Mononuclear cell (primary cell): ENCODE results near the gene TTC16. TPM values are rescaled to one million over a fixed set of nuclear protein-coding genes. Genes with fewer than 3 reads are reported as not detected.

ENCODE experiments used
- H3K27me3 ChIP-seq: 2 replicates; pipeline ENCODE4 v1.6.0; 2011; ENCODE audit warnings: low read length, control low read depth; ENCODE audit not compliant: insufficient read depth
- H3K4me1 ChIP-seq: 2 replicates; pipeline ENCODE4 v1.5.1; 2011; ENCODE audit warnings: mild to moderate bottlenecking, low read length, control low read depth; ENCODE audit not compliant: insufficient read depth
- H3K4me3 ChIP-seq: 2 replicates; pipeline ENCODE4 v1.5.1; 2011; ENCODE audit warnings: mild to moderate bottlenecking, low read length, moderate library complexity
- H3K9me3 ChIP-seq: 2 replicates; pipeline ENCODE4 v1.5.1; 2011; ENCODE audit warnings: low read depth, mild to moderate bottlenecking, control low read depth, low read length
- total RNA-seq: library from RNA; depleted of rRNA; stranded (reverse); fragments of >200 nt; gene quantifications from one replicate; pipeline ENCODE4 v1.2.3, GENCODE V29; 2012

The TTC16 gene
- total RNA-seq, 1 donor = 1.9 TPM

- Histone ChIP-seq H3K4me3 (no peak overlapping the region), H3K4me1 (no peaks in the 10 kb centered on the region), H3K9me3 (no peaks in the 10 kb centered on the region), H3K27me3 (no peaks in the 10 kb centered on the region)
These were observed 26.4 kb upstream of the TTC16 start for GRCh38 chr9:127689329-127690000.

- Histone ChIP-seq H3K4me3 (no peak overlapping the region), H3K27me3 (no peaks in the 10 kb centered on the region), H3K9me3 (no peaks in the 10 kb centered on the region), H3K4me1 (no peaks in the 10 kb centered on the region)
These were observed 25.1 kb upstream of the TTC16 start for GRCh38 chr9:127690735-127691134.

GRCh38 chr9:127692071-127692470 is 23.8 kb upstream of the TTC16 start:
- Histone ChIP-seq H3K27me3 (no peaks in the 10 kb centered on the region), H3K4me3 (no peak overlapping the region), H3K4me1 (no peaks in the 10 kb centered on the region), H3K9me3 (no peaks in the 10 kb centered on the region)

- no peaks in the 10 kb centered on the region for H3K4me1 ChIP-seq
- no peaks in the 10 kb centered on the region for H3K27me3 ChIP-seq
- no peaks in the 10 kb centered on the region for H3K9me3 ChIP-seq
- H3K4me3 ChIP-seq = no peak overlapping the region
These were observed 22.7 kb upstream of the TTC16 start for GRCh38 chr9:127693143-127693542.

GRCh38 chr9:127693697-127694096 is 22.2 kb upstream of the TTC16 start:
- no peaks in the 10 kb centered on the region for H3K4me1 ChIP-seq

GRCh38 chr9:127694890-127695720 is 20.8 kb upstream of the TTC16 start:
- Histone ChIP-seq H3K9me3 (no peaks in the 10 kb centered on the region), H3K4me3 (no peak overlapping the region), H3K27me3 (no peaks in the 10 kb centered on the region), H3K4me1 (peaks cover 4% of the 10 kb centered on the region)

More at GRCh38 chr9:127693697-127694096, 22.2 kb upstream of the TTC16 start:
- Histone ChIP-seq H3K4me3 (no peak overlapping the region), H3K9me3 (no peaks in the 10 kb centered on the region), H3K27me3 (no peaks in the 10 kb centered on the region)

GRCh38 chr9:127697575-127697974 is 18.3 kb upstream of the TTC16 start:
- no peaks in the 10 kb centered on the region for H3K9me3 ChIP-seq
- no peak overlapping the region for H3K4me3 ChIP-seq
- H3K4me1 ChIP-seq = peaks cover 4% of the 10 kb centered on the region
- H3K27me3 ChIP-seq = no peaks in the 10 kb centered on the region

GRCh38 chr9:127698386-127698785 is 17.5 kb upstream of the TTC16 start:
- Histone ChIP-seq H3K27me3 (no peaks in the 10 kb centered on the region), H3K4me1 (peaks cover 4% of the 10 kb centered on the region), H3K9me3 (no peaks in the 10 kb centered on the region), H3K4me3 (no peak overlapping the region)

GRCh38 chr9:127698985-127699670 is 16.8 kb upstream of the TTC16 start:
- Histone ChIP-seq H3K27me3 (no peaks in the 10 kb centered on the region), H3K4me1 (peaks cover 4% of the 10 kb centered on the region), H3K4me3 (peak overlapping the region; percentile 0)

GRCh38 chr9:127700140-127700539 is 15.7 kb upstream of the TTC16 start:
- H3K9me3 ChIP-seq = no peaks in the 10 kb centered on the region
- peaks cover 4% of the 10 kb centered on the region for H3K4me1 ChIP-seq
- H3K4me3 ChIP-seq = no peak overlapping the region

More at GRCh38 chr9:127698985-127699670, 16.8 kb upstream of the TTC16 start:
- H3K9me3 ChIP-seq = no peaks in the 10 kb centered on the region

GRCh38 chr9:127700594-127701255 is 15.2 kb upstream of the TTC16 start:
- Histone ChIP-seq H3K27me3 (no peaks in the 10 kb centered on the region), H3K4me1 (peaks cover 4% of the 10 kb centered on the region), H3K4me3 (no peak overlapping the region), H3K9me3 (no peaks in the 10 kb centered on the region)

More at GRCh38 chr9:127700140-127700539, 15.7 kb upstream of the TTC16 start:
- no peaks in the 10 kb centered on the region for H3K27me3 ChIP-seq

GRCh38 chr9:127703289-127703946 is 12.5 kb upstream of the TTC16 start:
- no peaks in the 10 kb centered on the region for H3K9me3 ChIP-seq
- H3K4me1 ChIP-seq = peaks cover 4% of the 10 kb centered on the region
- no peak overlapping the region for H3K4me3 ChIP-seq
- H3K27me3 ChIP-seq = no peaks in the 10 kb centered on the region

- Histone ChIP-seq H3K4me3 (no peak overlapping the region), H3K27me3 (no peaks in the 10 kb centered on the region), H3K9me3 (no peaks in the 10 kb centered on the region), H3K4me1 (no peaks in the 10 kb centered on the region)
These were observed 10.1 kb upstream of the TTC16 start for GRCh38 chr9:127705577-127706379.

GRCh38 chr9:127706836-127707241 is 9.0 kb upstream of the TTC16 start, which contains the start of gene CFAP157:
TSS of gene CFAP157 (plus strand) at chr9:127706988. CDS start at chr9:127707032, 44 bp downstream.
- Histone ChIP-seq H3K4me3 (no peak within 1 kb of the TSS), H3K4me1 (peaks cover 7% of the 10 kb centered on the region), H3K9me3 (no peaks in the 10 kb centered on the region), H3K27me3 (no peaks in the 10 kb centered on the region)
